GM19455 (cell line): Measurements from ENCODE around the gene MED26.
A peak's percentile ranks its signal among the peaks of the same experiment; 100 is the strongest.
"Not testable (repeated sequence)": the region's sequence is repeated elsewhere in the genome, so short reads cannot be mapped to it uniquely, and the experiment has no call there.

Experiments
- ATAC-seq: cut with Tn5 transposase; IDR thresholded peaks from one replicate; pipeline ENCODE4 v1.9.1; 2021; ENCODE audit not compliant: unreplicated experiment

The MED26 gene

DNA sequence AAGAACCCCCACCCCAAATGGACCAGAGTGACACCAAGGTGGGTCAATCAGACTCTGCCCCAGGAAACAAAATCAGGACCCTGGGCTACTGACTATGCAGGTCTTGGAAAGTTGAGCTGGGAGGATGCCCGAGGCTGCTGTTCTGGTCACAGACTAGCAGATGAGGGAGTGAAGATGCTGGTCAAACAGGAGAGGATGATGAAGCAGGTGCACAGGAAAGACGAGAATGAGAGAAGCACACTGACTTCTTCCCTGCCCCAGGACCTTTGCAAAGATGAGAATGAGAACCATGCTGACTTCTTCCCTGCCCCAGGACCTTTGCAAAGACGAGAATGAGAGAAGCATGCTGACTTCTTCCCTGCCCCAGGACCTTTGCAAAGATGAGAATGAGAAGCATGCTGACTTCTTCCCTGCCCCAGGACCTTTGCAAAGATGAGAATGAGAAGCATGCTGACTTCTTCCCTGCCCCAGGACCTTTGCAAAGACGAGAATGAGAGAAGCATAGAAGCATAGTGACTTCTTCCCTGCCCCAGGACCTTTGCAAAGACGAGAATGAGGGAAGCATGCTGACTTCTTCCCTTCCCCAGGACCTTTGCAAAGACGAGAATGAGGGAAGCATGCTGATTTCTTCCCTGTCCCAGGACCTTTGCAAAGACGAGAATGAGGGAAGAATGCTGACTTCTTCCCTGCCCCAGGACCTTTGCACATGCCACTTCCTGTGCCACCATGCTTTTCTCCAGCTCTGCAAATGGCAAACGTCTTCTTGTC lies 23.6 kb upstream of the MED26 start:
- not testable (repeated sequence) for ATAC-seq

DNA sequence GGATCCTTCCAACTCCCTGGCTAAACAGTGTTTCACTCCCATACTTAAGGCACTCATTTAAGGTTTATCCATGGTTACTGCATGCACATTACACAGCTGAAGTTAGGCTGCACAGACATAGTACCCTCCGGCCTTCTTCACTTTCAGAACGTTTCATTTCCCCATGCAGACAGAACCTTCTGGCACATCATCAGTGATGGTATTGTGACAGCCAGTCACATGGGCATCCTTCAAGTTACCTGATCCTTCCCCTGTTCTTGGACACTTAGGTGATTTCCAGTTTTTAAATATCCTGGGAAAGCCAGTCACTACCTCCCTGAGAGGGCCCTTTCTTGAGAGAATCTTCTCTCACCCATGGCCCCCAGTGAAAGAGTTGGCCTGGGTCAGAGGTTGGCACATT lies 22.8 kb upstream of the MED26 start:
- no peak for ATAC-seq

DNA sequence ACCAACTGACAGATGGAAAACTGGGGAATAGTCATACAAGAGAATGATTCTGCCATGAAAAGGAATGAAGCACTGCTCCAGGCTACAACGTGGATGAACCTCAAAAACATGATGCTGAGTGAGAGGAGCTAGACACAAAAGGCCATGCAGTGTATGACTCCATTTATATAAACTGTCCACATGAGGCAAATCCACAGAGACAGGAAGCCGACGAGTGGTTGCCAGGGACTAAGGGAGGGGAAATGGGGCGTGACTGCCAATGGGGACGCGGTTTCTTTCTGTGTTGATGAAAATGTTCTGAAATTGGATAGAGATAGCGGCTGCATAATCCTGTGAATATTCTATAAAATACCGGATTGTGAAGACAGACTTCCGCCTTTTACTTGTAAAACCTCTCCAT lies 21.7 kb upstream of the MED26 start:
- ATAC-seq, result no peak

DNA sequence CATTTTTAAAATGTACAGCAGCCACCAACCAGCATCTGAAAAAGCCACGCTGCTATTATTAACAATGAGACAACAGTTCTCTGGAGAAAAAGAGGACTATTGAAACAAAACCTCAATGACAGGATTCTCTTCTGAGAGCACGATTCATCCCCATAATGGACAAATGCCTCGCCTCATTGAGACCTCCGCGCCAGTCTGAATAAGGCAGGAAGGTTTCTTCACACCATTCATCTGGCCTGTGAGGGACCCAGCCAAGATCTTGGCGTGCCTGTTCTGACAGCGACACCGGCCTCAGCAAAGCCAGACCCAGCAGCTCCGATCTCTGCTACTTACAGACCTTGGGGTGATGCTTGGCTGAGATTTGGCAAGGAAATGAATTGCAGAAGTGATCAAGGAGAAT lies 17.1 kb upstream of the MED26 start:
- ATAC-seq, result no peak

DNA sequence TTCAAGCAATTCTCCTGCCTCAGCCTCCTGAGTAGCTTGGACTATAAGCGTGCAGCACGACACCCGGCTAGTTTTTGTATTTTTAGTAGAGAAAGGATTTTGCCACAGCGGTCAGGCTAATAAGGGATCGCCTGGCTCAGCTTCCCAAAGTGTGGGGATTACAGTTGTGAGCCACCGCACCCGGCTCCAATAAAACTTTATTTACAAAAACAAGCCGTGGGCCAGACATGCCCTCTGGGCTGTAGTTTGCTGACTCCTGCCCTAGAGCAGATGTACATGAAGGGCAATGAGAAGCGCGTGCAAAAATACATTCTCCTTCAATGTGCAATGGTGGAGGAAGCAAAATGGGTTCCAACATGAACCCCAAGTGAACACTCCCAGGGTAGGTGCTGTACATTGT lies 13.7 kb upstream of the MED26 start:
- ATAC-seq, result no peak

DNA sequence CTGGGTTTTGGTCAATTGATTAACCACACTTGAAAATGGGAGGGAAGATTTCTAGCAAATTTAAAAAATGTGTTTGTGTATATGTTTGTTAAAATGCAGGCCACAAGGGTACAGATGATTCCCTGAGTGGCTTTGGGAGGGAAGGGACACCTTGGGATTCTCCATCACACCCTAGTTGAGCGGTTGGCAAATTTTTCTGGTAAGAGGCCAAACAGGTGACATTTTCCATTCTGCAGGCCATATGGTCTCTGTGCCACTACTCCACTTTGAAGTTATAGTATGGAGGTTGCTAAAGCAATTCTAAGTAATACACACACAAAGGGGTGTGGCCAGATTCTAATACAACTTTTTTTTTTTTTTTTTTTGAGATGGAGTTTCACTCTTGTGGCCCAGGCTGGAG lies 12.9 kb upstream of the MED26 start:
- ATAC-seq, result no peak

DNA sequence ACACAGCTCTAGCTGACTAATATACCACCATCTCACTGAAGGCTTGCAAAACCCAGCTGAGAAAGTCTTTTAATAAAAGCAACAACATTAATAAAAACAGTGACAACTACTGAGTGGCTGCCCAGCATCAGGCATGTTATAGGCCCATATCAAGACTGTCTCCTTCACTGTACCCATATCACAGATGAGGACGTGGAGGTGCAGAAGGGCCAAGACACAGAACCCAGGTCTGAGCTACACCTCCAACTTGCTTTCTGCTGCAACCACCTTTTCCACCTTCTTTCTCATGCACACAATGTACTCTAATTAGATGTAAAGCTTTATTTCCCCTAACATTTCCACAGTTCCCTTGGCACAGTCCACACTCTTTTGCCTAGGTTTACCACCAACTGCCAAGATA lies 10.7 kb upstream of the MED26 start:
- no peak for ATAC-seq

DNA sequence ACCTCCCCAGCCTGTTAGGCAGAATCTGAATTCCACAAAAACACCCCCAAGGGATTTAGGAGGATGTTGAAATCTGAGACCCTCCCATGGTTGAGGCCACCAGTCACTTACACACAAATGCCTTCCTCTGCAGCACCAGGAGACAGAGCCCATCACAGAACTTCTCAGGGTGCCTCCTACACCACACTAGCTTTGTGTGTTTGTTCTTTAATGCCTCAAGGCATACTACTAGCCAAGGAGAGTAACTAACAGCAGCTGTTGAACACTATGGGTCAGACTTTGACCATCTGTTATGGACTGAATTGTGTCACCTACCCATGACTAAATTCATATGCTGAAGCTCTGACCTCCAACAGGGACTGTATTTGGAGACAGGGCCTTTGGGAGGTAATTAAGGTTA lies 9.5 kb upstream of the MED26 start:
- ATAC-seq, result no peak

DNA sequence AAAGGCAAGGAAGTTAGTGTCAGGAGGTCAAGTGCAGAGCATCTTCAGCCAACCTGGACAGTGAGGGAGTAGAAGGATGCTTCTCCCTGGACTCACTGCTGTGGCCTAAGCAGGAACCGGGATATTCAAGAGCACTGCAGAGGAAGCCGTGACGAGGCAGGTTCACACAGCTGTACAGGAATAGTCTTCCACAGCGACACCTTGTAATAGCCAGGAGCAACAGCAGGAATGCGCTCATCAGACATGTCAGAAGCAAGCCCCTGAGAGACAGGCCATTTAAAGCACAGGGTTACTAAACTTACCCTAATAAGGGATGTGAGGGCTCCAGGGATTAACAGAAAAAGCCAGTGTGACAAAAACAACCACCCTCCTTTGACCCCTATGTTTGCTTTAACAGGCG lies 3.5 kb upstream of the MED26 start:
- ATAC-seq, result no peak

DNA sequence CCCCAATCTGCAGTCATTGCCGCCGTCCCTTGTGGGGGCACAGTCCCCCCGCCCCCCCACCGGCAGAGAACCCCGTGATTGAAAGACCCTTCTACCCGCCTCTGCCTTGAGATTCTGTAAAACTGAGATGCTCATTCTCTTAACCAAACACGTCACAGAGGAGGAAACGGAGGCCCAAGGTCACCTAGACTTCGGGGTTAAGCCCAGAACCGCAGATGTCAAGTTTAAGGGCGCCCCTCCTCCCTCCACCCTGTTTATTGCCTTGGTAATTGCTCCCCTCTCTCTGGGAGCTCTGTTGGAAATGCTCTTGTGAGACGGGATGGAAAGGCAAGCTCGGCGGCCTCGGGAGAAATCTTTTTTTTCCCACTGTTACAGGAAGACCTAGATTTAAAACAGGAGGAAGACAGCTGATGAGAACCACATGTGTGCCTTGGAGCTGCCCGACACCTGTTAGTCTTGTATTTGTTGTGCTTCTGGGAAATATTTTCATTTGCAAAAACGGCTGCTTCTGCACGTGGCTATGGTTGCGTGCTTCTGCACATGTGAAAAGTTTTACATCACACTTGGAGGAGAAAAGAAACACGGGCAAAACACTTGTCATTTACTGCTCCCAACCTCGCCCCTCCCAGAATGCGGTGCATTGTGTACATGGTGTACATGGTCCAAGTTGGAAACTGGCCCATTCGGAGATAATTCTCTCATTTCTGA lies 1.1 kb upstream of the MED26 start:
- peak; percentile 9 for ATAC-seq

DNA sequence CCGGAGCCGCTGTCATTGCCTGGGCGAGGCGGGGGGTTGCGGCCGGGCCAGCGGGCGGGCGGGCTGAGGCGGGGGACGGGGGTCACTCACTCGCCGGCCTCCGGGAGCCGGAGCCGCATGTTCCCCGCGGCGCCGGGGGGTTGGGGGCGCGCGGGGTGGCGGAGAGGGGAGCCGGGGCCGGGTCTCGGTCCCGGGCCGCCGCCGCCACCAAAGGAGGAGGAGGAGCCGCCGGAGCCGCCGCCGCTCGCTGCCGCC lies 149 bp downstream of the MED26 start:
- no peak for ATAC-seq

DNA sequence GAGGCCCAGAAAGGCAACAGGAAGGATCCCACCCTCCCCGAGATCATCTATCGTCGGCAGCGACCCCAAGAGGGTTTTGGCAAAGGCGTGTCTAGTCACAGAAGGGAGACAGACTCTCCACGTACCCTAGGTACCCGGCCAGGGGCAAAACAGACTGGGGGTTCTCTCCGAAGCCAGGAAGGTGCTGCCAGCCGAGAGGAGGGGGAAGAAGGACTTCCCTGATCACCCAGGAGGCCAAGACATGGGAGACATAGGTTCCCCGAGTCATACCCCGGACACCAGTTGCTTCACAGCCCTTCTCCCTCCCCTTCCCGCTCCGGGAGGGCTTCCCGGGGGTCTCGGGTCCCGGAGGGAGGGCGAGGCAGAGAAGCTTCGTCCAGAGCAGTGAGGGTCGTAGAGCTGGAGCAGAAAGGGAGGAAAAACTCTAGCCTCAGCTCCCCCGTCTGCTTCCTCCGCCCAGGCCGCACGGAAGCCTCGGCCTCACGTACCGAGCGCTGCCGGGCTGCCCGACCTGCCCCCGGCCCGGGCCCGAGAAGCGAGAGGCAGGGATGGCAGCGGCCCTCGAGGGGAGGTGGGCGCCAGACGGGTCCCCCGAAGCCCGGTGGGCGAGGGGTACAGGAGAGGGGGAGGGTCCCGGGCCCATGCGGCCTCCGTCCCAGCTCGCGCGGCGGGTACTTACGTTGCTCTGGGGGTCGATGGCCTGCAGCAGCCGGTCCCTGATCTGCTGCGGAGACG lies 644 bp downstream of the MED26 start:
- no peak for ATAC-seq

DNA sequence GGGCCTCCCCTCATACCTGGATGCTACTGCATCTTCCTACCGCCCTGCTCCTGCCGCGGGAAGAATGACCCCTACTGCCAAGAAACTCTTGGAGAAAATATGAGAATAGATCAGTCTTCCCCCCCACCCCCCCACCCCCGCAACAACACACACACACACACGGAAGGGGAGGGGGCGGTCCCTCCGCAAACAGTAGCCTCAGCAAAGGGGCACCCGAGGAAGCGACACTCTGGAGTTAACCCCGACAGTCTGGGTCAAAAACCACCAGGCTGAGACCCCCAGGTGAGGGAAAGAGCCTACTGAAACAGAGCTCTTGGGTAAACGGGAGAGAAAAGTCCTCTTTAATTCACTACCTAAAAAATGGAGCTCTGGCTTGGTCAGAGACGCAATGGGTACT lies 1.2 kb downstream of the MED26 start:
- ATAC-seq, result no peak

DNA sequence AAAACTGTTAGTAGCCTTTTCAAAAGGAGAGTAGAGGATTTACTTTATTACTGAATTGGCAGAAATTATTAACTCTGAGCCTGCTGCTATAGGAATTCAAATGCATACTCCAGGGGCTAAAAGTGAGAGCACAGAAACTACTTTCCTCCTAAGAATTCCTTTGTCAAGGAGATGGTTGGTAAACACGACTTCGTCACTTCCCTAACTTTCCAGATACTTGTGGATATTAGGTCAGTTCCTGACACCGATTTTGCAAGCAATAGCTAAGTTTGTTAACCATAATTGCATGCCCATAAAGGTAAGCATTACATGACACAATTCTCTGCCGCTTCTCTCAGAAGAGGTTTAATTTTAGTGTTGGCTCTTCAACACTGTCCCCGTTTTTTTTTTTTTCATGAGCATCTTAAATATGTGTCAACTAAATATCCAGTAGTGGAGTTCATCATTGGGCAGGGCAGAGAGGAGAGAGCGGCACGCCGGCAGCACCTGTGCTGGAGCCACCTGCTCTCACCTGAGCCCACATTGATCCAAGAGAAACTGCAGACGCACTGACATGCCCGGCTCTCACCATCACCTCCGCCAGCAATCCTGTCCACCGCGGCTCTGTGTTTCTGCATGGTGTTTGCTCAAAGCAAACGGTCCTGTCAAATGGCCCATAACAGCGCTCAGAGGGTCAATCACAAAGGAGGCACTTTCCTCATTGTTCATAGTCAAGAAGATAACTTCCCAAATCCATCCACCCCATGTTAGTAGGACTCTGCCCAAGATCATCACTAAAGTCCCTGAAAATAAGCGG lies 2.6 kb downstream of the MED26 start:
- ATAC-seq, result no peak

DNA sequence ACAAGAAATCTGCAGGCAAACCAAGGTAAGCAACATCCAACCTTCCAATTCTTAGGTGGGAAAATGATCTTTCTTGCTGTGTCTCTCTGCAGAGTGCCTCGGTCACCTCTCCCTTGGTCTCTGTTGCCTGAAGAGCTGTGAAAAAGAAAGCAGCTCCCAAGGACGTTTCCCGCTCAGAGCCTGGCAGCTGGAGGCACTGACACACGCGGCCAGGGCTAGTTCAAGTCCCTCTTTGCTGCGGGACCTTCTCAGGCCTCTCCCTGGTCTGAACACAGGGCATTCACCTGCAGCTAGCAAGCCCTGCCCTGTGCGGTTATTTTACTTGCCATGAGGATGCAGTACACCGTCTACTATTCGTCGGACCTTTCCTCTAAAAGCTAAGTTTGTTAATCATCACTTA lies 3.8 kb downstream of the MED26 start:
- ATAC-seq, result no peak

DNA sequence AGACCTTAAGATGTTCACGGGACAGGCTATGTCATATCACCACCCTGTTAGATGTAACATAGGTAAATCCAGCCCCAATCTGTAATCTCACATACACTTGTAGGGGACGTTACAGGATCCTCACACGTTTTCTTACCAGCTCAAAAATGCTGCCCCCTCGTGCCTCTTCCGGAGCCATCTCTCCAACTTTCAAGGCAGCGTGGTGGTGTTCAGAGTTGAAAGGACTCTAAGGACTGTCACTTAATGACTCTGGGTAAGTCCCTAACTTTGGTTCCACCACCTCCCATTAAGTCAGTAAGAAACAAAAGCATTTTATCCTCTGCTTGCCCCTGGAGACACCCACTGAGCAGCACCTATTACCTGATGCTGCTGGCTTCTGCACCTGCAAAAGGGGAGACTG lies 4.4 kb downstream of the MED26 start:
- no peak for ATAC-seq

DNA sequence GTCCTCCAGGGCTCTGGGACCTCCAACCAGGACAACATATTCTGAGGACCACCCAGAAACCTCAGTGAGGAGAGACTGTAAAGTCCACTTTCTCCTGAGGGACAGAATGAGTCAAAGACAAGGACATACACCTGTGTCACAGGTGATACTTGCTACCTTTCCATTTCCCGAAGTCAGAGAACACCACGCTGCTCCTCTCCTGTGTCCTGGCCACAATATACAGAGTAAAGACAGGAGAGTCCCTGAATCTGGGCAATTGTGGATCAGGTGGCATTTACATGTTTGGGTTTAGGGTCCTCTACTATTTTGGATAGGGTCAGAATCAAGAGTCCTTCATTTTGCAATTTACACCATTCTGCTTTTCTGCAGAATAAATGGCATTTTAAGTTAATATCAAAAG lies 4.9 kb downstream of the MED26 start:
- ATAC-seq, result no peak

DNA sequence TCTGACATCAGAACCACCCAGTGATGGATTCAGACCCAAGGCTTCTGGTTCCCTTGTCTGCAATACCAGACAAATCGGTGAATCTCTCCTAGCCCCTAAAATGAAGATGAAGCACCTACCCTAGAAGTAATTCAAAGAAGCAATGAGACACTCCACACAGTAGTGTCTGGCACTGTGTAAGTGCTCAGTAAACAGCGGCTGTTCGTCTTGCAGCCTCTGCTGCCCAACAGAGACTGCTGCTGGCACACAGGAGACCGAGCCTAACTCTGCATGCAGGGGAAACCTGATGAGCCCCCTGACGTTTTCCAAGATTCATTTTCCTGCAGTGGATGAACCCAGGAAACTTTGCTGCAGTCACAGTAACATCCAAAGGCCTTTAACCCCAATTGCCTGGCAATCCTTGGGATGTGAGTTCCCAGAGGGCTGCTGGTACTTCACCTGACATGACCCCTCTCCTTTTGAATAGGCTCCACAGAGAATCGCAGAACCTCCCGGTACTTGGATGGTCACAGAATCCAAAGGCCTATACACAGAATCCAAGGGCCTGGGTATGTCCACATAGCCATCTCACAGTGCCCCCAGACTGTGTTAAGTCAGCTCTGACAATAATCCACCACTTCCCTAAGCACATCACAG lies 6.7 kb downstream of the MED26 start:
- ATAC-seq, result no peak

DNA sequence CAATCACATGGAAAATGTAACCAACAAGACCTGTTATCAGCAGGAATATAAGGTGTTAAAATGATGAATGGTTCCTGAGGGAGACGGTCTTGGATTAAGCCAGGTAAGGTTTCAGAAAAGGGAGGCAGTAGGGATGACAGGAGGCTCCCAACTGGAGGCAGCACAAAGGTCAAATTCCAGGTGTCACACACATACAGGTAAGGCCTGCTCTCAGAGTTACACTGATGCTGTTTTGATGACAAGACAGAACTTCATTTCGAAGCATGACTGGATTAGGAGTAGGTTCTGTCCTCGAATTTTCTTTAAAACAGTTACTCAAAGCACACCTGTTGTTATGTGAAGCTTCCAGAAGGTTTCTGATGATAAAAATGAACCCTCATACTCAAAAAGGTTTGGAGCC lies 7.4 kb downstream of the MED26 start:
- no peak for ATAC-seq

DNA sequence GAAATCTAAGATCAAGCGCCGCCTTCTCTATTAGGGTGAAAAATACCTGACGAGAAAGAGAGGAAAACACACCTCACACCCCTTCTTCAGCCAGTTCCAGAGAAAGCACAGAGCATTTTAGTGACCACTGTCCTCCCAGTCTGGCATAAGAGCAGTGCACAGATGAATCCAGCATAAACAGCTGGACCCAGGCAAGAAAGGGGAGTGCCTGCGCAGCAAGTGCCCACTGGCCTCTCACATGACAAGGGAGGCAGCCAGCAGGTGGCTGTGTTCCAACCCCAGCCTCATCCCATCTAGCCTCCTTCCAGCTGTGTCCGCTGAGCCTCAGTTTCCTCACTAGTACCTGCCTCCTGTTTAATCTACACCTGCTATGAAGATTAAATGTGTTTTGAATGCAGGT lies 8.0 kb downstream of the MED26 start:
- no peak for ATAC-seq

DNA sequence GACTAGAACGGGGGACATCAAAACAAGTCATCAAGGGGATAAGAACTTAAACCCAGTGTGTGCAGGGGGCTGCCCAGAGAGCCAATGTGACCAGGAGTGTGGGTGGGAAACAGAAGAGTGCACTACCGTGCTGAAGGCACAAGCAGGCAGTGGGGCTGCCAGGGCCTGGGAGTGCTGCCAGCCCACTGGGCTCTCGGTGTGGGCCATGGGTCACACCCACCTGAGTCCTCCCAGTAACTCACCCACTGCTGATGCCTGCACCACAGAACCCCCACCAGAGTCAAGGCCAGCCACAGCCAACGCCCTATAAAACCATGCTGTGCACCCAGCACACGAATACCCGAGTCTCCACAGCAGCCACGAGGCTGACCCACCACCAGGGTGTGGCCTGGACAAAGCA lies 8.5 kb downstream of the MED26 start:
- ATAC-seq, result no peak
